Bone marrow (tissue), 2 donors: Measurements from ENCODE around the gene RB1.
"Not testable (repeated sequence)": the region's sequence is repeated elsewhere in the genome, so short reads cannot be mapped to it uniquely, and the experiment has no call there.

Experiments
- DNase-seq, 2 donors: peaks; one replicate each; lab custom pipeline; 2025; lab: John Stamatoyannopoulos, UW

Gene RB1

DNA sequence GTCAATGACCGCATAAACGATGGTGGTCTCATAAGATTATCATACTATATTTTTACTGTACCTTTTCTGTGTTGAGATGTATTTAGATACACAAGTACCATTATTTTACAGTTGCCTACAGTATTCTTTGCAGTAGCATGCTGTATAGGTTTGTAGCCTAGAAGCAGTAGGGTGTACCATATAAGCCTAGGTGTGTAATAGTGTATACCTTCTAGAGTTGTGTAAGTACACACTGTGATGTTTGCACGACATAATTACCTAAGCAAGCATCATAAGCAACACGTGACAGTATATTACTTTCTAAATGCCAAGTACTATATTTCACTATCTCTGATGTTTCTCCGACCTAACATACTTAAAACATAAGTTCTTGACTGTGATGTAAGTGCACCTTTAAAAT is 106.6 kb downstream of the RB1 start:
- DNase-seq, result no peak

DNA sequence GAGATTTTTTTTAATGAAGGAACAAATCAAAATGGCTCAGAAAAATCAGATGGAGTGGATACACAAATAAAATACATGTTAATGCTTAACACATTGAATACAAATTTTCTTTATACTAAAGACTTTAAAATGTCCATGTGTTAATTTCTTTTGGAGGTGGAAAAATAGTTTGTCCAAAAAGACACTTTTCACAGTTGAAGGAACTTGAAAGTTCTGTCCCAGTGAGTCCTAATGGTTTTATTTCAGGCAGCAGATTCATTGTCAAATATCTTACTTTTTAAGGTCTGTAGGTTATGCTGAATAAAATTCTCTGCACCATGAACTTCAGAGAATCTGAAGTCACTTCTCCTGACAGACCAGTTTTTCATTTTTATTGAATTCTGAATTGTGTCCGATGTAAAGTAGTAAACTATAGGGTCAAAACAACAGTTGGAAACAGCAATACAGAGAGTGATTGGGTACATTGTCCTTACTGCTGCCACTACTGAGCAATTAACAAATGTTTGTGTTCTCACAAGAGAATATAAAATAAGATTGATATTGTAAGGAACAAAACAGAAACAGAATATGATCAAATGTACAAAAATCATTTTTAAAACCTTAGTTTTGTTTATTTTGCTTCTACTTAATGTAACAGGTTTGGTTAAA is 107.7 kb downstream of the RB1 start:
- DNase-seq, result no peak

DNA sequence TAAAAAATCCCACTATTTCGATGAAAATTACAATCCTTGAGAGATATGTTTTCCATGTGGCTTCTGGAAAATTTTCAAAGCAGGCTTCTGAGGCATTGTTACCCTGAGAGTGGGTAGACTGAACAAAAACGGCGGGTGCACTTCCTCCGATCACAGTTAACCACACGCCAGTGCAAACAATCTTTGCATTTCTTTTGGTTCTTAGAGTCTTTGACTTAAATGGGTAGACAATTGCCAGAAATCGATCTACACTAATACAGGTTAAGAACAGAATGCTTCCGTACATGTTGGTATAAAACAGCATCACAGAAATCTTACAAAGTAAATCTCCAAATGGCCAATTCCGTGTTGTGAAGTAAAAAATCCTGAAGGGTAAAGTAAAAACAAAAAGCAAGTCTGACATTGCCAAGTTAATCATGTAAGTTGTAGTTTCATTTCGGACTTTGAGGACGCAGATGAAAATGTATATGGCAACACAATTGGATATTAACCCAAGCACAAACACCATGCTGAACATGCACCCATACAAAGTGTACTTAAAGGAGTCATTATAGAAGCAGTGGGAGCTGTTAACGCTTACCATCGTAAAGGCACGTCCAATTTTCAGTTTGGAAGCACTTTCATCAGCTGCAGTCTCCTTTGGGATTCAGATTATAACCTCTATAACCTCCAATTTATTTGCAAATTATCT is 108.4 kb downstream of the RB1 start:
- DNase-seq, result no peak

- DNase-seq, result no peak
These were observed 109.4 kb downstream of the RB1 start, which contains the start of gene LPAR6 for GRCh38 chr13:48412881-48413351. LPAR6 (minus strand) TSS chr13:48413113; CDS start chr13:48412423, 690 bp downstream.

- no peak for DNase-seq
These were observed 111.0 kb downstream of the RB1 start for GRCh38 chr13:48414501-48414900.

DNA sequence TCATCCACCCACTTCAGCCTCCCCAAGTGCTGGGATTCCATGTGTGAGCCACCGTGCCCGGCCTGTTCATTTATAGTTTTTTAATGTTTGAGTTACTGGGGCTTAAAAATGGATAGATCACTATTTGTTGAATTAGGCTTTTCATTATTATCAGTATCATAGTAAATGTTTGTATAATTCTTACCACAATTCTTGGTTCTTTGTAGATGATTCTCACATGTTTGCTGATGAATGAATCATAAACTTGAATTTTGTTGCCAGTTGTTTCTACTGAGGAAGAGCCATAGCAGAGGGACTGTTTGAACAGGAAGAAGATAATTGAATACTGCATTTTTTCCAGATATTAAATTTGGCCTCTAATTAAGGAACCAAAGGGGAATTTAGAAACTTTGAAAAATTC is 112.0 kb downstream of the RB1 start:
- no peak for DNase-seq

- not testable (repeated sequence) for DNase-seq
These were observed 118.5 kb downstream of the RB1 start for GRCh38 chr13:48422003-48422402.

DNA sequence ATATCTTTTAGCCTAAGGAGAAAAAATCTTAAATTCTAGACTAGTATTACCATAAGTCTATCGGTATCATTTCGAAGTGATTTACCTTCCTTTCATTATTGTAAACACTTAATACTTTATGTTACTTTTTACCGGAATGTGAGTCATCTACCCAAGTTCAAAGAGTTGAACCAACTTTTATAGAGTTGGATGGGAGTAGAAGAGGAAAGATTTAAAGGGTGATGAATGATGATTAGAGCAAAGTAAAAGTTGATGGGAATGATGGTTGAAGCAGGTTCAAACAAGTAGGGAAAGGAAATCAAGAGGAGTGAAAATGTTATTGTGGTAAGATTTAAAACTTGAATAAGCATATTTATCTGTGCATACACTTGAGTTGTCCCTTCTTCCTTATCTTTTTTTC is 120.7 kb downstream of the RB1 start:
- DNase-seq, result no peak

DNA sequence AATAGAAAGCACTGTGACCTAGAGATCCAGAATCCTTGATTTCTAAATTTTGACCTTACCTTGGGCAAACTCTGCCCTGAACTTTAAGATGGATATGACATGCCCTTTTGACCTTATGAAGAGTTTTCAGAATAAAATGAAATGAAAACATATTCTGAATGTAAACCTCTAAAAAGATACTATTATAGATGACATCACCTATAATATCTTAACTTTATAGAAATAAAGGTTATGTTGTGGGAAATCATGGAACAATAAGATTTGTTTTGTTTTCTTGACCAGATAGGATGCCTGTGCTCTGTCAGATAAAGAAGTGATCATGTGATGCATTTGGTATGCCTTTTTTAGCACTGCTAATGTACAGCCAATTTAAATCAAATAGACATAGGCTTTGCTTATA is 122.5 kb downstream of the RB1 start:
- no peak for DNase-seq

DNA sequence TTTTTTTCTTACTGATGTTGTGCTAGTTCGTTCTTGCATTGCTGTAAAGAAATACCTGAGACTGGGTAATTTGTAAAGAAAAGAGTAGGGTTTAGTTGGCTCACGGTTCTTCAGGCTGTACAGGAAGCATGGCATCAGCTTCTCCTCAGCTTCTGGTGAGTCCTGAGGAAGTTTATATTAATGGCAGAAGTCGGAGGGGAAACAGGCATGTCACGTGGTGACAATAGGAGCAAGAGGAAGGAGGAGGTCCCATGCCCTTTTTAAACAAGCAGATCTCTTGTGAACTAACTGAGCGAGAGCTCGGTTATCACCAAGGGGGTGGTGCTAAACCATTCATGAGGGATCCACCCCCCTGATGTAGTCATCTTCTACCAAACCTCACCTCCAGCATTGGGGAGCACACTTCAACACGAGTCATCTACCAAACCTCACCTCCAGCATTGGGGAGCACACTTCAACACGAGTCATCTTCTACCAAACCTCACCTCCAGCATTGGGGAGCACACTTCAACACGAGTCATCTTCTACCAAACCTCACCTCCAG is 123.3 kb downstream of the RB1 start:
- DNase-seq, result peak in 1 of 2 donors; percentile 32

GRCh38 chr13:48429036-48429435 is 125.5 kb downstream of the RB1 start:
- no peak for DNase-seq

GRCh38 chr13:48429886-48430285 is 126.3 kb downstream of the RB1 start:
- no peak for DNase-seq

GRCh38 chr13:48431431-48431830 is 127.9 kb downstream of the RB1 start:
- peak in 1 of 2 donors; percentile 34 for DNase-seq

DNA sequence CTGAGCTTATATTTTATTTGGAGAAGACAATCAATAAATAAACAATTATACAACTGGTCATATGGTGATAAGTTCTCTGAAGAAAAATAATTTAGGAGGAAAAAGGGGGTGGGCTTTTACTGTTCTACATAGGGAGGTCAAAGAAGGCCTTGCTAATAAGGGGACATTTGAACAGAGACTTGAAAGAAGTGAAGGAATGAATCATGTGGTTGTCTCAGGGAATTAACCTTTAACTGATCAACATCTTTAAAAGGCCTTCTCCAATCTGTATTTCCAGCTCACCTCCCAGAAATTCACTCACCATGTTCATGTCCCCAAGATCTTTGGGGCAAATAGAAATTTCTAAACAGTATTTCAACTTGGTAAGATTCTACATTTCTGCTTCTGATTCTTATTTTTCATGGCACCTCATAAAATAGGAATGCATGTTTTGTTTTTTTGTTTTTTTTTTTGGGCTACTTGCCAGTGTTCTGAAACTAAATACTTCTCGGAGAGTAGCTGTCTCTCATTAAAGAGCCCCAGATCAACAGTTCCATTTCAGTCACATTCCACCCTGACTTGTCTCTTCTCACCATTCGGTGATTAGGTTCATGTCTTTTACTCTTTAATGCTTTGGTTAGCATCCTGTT is 128.6 kb downstream of the RB1 start:
- DNase-seq, result no peak

DNA sequence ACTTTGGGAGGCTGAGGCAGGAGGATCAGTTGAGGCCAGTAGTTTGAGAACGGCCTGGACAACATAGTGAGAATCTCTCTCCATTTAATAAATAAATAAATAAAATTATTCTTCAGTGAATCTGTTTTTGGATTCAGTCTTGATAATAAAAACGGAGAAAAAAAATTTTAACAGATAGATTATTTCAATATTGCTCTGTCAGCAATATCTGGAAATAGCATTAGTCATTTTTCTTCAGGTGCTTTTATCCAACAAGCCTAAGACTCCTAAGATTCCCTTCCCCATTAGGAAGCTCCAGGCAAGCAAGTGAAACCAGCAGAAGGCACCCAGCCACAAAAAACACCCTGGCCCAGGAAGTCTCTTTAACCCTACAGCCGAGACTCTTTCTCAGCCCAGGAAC is 130.6 kb downstream of the RB1 start:
- DNase-seq, result no peak

- peak in 1 of 2 donors; percentile 16 for DNase-seq
These were observed 133.2 kb downstream of the RB1 start for GRCh38 chr13:48436661-48437288.

DNA sequence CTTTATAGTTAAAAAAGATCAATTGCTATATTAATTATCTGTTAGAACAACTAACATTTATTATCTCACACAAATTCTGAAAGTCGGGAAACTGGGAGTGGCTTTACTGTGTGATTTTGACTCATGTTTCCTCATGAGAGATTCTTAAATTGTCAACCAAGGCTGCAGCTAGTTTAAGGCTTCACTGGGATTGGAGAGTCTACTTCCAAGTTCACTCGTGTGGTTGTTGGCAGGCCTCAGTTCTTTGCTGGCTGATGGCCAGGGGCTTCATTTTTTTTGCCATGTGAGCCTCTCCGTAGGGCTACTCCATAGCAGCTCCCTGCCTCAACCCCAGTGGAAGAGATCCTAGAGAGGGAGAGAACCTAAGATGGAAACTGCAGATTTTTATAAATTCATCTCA is 133.8 kb downstream of the RB1 start:
- DNase-seq, result no peak

DNA sequence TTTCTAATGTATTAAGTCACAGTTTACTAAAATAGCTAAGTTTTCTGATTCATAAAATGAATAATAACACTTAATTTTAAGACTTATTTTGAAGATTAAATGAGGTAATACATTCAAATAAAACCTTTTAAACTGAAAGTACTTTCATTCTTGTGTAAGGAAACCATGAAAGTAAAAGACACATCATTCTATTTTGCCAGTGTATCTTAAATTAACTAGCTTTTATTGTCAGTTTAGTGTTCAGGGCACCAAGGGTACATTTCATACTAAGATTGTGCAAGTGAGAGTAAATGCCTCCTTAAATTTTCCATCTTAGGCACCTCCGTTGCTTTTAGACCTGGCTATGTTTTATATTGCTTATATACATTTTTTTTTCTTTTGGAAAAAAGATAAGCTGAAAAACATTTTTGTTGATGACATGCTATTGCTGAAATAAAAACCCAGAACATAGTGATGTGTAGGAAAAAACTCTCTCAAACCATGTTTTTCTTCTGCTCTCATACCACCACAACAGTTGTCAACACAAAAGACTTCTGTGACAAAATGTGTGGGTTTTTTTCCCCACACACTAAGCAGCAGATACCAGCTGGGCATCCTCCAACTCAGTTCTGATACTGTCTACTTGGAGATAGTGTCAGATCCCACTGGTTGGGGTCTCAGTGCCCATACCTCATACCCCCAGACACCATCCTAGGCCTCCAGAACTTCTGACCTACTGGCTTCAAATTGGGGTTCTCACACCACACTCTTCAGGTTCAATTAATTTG is 140.1 kb downstream of the RB1 start:
- no peak for DNase-seq

- peak in 1 of 2 donors; percentile 69 for DNase-seq
These were observed 142.9 kb downstream of the RB1 start for GRCh38 chr13:48446464-48446863.

DNA sequence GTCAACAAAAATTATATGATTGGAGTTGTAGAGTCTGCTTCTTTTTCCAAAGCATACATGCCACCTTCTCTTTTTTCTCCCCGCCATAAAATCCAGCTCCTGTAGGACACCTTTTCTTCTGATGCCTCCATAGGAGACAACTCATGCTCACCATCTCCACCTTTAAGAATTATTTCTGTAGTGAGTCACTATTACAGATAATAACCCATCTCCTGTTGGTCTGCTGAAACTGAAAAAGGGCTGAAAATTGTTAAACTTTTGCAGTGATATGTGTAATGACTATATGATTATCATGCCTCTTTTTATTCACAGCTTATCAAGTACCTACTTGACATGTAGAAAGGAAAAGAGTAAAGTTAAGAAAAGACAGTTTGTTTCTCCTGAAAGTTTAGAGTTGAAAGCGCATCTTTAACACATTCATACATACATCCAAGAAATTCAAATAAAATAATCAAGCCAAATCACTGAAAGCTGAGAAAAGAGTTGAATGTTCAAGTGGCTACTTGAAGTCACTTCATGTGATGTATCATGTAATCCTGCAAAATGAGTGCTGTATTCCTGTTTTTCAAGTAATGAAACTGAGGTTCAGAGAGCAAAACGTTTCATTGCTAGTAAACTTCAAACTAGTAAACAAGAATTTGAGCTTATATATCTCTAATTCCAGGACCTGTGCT is 144.9 kb downstream of the RB1 start:
- DNase-seq, result no peak
